ENCODE measurements around the gene FPR2.

GRCh38 chr19:51809787-51810186, 48.8 kb downstream of the FPR2 start:
- TF ChIP-seq CTCF (IDR thresholded peaks at IDR 0.05) (no peak), POLR2A (IDR thresholded peaks at IDR 0.05) (no peak)
